ENCODE measurements around the gene HOXD11.

Gene HOXD11

GRCh38 chr2:176109192-176109901 is 2.3 kb downstream of the HOXD11 start:
- no peak for DNase-seq

- no peak for DNase-seq
Observed at GRCh38 chr2:176109946-176110345, 2.9 kb downstream of the HOXD11 start.

- no peak for DNase-seq
Observed at GRCh38 chr2:176110415-176111308, 3.6 kb downstream of the HOXD11 start.

DNA sequence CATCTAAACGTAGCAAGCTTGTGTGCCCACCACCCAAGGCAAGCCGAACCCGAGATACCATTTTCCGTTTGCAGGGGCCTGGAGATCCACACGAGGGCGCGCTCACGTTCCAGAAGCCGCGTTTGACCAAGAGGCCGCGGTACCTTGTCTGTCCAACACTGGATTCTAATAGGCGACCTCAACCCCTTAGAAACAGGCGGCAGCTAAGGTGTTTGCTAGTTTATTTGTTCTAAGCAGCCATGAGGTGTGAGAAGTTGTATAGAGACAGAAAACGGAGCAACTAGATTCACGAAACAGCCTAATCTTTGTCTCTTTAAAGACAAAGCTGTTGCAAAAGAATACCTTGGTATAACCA is 4.2 kb downstream of the HOXD11 start:
- DNase-seq: no peak

DNA sequence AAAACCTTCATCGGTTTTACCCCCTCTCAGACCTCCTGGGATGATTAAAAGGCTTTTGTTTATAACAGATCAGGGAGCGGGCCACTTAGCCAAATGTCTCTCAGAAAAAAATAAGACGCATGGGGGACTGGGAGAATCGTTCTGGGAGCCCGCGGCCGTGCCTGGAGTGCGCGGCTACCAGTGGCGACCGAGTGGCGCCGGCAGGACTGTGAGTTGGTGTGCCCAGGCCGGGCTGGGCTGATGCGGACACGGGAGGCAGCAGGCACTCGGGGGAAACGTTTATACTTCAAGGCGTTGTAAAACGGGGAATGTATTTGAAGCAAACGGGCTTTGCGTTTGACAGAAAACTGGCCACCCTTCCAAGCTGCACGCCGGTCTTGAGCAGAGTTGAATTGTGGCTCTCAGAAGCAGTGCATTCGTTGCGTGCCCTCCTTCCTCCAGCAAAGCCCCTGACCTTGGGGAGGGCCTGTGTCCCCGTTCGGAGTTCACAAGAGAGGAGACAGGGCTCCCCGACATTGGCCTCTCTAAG is 4.8 kb downstream of the HOXD11 start:
- no peak for DNase-seq

DNA sequence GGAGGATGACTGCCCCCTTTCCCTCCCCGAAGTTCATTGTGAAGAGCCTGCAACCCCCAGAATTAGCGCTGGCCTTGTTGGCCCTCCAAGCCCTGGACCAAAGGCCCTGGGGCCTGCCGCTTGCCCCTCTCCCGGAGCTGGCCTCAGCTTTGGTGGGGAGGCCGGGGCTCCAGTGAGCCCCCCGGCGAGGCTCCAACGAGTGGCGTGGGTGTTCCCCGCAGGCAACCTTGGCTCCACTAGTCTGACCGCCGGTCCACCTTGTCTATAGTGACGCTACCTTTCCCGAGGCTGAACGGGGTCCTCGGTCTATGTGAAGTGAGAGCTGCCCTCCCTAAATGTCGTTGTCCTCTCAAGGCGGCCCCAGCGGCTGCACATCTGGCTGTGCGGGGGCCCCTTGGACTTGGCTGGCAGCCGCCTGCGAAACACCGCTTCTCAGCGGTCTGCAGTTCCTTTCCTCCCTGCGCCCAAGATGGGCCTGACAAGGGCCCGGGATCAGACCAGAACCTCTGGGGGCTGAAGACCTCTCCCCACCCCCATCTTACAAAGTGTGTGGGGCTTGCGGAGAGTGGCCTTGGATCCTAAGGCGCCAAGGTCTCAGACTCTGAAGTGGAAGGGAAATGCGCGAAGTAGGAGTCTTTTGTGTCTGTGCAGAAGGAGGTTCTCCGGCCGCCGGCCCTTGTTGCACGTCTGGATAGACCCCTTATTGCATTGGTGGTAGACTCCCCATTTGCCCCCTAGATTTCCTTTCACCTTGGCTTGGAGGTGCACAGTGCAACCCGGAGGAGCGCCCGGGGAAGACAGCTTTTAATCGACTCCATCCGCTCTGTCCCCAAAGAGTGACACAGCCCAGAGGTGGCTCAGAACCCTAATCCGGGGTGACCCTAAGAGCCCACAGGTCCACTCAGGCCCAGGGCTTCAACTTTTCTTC is 5.6 kb downstream of the HOXD11 start:
- DNase-seq: no peak

DNA sequence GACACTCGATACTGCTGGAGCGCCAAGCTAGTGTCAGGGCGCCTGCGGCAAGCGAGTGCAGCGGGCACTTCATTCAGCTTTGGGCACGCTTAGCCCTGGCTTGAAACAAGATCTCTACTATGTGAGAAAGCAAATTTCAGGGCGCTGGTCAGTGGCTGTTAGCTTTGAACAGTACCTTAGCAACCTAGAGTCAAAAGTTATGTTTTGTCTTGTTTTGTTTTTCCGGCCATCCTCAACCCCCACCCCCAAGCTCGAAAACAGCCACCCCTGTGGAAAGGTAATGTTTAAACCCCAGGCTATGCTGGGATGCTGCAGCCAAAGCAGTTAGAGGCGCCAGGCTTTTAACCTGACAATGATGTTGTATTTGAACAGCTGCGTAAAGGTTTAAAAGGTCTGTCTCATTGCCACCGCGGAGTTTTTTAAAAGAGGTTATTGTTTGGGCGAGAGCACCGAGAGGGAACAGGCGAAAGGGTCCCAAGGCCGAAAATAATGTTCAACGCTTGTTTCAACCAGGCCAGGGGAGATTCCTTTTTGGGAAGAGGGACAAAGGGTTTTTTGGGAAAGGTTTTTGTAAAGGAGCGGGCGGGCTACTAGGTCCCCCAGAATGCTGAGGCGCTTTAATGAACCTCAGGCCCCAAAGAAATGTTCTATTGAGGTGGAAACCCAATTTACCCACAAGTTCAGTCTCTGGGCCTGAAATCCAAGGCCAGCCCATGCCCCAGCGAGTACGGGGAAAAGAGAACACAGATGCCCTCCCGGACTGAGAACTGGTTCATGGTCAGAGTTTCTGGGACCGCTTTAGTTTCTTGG is 7.2 kb downstream of the HOXD11 start:
- no peak for DNase-seq

DNA sequence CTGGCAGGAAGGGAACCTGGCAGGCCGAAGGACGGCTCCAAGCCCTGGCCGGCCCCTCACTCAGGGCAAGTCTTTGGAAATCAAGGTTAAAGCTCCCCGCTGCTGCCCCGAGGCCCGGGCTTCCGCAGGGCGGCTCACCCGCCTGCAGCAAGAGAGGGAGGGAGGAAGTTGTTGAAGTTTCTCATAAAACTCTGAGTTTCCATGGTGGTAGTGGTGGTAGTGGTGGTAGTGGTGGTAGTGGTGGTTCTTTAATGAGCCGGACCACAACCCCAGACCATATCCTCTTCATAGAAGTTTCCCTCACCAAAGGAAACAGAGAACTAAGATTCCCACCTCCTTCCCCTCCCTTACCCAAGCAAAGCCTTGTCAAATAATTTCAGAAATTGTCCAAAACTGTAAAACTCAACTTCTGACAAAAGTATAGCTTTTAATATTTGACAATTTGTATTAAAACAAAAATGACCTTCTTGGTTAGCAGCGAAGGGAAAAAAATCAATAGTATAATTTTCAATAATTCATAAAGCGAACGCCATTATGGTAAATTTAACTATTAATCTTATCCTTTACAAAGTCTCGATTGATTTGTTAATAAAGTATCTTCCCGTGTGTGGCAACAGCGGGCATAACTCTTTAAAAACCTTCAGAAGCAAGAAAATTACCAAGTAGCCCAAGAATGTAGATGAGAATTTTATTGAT is 8.0 kb downstream of the HOXD11 start:
- DNase-seq: no peak

DNA sequence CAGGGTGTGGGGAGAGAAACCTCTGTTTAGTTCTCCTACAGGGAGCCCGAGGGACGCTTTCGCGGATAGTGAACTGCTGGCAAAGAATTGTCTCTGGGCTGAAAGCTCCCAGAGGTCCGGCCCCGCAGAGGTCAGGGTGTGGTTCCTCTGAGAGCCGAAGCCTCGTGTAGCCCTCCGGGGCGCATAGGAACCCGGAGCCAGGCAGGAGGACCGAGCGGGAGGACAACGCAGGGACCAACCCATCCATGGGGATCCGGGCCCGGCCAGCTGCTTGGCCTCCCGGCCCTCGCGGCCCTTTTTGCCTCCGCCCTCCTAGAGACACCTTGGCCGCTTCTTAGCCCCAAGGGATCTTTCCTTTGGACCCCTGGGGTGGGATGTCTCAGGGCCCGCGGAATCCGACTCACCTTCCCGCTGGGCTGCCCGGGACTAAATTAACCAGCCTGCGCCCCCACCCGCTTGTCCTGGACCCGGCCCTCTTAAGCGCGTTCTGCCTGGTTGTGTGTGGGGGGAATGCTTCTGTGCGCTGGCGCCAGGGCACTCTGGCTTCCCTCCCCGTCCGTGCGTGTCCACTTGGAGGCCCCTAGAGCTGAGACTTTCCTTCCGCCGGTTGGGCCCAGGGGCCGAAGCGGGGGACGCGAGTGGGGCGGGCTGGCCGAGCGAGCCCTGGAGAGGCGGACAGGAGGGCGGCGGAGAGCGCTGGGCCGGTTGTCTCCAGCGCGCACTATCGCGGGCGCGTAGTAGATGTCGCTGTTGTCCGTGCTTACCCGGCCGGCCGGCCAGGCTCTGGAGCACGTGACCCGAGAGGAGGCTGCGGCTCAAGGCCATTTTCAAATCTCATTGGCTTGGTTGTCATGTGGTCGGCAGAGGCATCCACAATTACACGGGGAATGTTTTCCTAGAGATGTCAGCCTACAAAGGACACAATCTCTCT is 9.1 kb downstream of the HOXD11 start, which contains the start of gene HOXD10:
TSS of gene HOXD10 (plus strand) at position 896 of the 931 bp plus-strand sequence. CDS start 56 bp downstream, outside the sequence.
- no peak for DNase-seq

GRCh38 chr2:176117162-176117822 is 10.2 kb downstream of the HOXD11 start:
- no peak for DNase-seq

DNA sequence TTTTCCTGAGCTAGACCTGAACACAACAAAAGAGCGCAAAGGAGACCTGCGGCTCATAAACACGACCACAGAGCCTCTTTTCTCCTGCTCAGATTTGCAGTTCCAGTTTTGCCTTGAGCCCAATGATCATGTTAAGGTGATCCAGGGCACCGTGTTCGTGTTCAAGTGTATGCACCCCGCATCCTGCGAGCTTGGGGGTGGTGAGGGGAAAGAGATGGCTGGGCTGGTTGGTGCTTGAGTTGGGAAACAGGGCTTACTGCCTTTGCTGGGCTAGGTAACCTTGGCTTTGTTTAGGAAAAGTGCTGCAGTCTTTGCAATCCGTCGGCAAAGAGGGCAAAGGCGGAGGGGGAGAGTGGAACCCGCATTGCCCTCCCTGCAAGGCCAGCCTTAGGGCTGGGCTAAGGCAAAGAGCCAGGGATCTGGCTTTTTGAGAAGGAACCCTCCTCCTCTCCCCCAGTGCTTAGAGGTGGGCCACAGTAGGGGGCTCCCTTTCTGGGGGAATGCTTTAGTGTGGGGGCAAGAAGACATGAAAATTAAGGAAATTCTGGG is 10.8 kb downstream of the HOXD11 start:
- DNase-seq: no peak

- peak; percentile 13 for DNase-seq
Observed at GRCh38 chr2:176118601-176119339, 11.7 kb downstream of the HOXD11 start.

DNA sequence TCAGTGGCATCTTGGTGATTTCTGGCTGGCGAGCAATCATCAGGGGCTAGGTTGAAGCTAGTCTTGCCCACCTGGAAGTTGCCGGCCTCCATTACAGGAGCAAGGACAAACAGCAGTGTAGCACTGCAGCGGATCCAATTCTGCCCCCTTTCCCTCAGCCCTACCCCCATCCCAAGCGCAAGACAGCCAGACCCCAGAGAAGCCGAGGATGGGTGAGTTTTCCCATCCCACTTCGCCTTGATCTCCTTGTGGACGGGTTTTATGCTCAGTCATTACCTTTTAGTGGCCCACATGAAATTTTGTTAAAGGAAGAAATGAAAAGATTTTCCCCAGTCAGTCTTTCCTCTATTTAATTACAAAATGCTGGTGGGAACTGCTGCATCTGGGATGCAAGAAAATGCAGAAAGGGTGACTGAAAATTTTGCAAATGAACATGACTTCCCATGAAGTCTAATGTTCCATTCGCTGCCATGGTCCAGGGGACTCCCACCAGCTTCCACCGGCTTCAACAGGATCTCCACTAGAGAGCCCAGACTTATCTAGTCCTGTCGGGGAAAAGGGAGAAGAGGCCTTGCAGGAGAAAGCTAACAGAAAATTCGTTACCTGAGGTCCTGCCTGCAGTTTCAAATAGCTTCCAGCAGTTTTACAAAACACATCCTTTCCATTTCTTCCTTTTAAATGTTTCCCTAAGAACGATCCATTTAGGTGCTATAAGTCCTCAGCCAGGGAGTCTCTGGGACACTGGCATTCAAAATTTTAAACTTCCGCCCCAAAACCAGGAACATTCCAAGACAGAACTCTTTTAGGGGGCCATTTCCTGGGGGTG is 13.5 kb downstream of the HOXD11 start:
- no peak for DNase-seq

DNA sequence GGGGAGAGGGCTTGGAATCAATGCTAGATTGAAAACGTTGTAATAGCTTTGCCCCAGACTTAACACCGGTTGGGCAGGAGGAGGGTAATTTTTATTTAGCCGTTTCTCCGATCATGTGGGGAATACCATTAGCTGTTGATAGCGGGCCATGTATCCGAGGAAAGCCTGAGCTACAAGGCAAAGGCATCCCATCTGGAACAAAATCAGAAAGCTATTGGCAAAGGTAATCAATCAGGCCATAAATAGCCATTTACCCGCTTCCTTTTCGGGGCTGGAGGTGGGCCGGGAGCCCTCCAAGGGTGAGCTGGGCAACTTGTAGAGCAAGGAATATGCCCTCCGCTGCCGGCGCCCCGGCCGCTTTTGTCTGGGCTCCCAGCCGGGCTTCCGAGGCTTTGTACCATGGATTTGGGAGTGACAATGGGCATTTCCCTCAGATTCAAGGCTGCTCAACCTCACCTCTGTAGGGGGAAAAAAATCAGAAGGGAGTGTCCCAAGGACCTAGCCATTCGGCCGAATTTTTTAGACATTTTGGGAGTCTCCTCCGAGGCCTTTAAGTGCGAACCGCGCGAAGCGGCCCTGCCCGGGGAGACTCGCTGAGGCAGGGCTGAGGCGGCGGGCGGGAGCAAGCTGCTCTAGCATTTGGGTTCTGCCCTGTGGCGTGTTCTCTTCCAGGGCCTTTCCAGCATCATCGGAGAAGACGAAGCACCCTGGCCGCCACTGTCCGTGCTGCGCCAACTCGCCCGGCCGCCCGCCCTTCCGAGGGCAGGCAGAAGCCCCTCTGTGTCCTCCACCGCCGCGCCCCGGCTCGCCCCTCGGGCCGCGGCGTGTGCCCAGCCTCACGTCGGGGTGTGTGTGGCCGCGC is 14.3 kb downstream of the HOXD11 start:
- DNase-seq: no peak

- no peak for DNase-seq
Observed at GRCh38 chr2:176122052-176122682, 15.1 kb downstream of the HOXD11 start.
